ENCODE data around the gene IL4R.

- no peak for TF ChIP-seq POLR2A (IDR thresholded peaks at IDR 0.05)
- no peak for TF ChIP-seq CTCF (IDR thresholded peaks at IDR 0.05)
These were observed 66.1 kb downstream of the IL4R start for GRCh38 chr16:27379919-27380318.
